H1 (cell line): ENCODE data around the gene DOCK10. TPM values are rescaled to one million over a fixed set of nuclear protein-coding genes. Genes with fewer than 3 reads are reported as not detected.

Experiments
- CTCF ChIA-PET: fragments of 300-600 bp; sonication (Branson Sonifier 250); formaldehyde crosslinking; loops from one replicate; lab custom pipeline; 2021; ENCODE audit not compliant: partially characterized antibody; lab: Charles Lee
- POLR2A ChIA-PET: fragments of 300-600 bp; sonication (Branson Sonifier 250); formaldehyde crosslinking; loops from one replicate; lab custom pipeline; 2021; ENCODE audit warnings: inconsistent platforms; ENCODE audit not compliant: partially characterized antibody; lab: Charles Lee
- DNase-seq, 2 experiments: peaks; one replicate each; pipeline versions ENCODE4 v3.0.0 to v3.0.0-alpha.2; 2010 to 2022; ENCODE audit warnings: low spot score in 2 of 2, low read depth in 1 of 2, mixed read lengths in 1 of 2
- FAIRE-seq: peaks from 2 replicates; lab custom pipeline; 2011; peaks lifted over from hg19 to GRCh38; lab: Jason Lieb, UNC
- H2AFZ ChIP-seq: 2 replicates; pipeline ENCODE4 v1.8.1; 2012; ENCODE audit warnings: low read length, inconsistent platforms
- H2AK5ac ChIP-seq: 2 replicates; pipeline ENCODE4 v1.6.1; 2013; ENCODE audit warnings: low read depth, low read length
- H2BK120ac ChIP-seq: replicated peaks from 2 replicates; pipeline ENCODE3; 2013; ENCODE audit warnings: low read depth, low read length, inconsistent platforms
- H2BK12ac ChIP-seq: 2 replicates; pipeline ENCODE4 v1.6.1; 2013; ENCODE audit warnings: low read depth, low read length
- H2BK15ac ChIP-seq: 2 replicates; pipeline ENCODE4 v1.6.1; 2013; ENCODE audit warnings: low read length
- H2BK20ac ChIP-seq: 2 replicates; pipeline ENCODE4 v1.6.1; 2013; ENCODE audit warnings: low read length
- H2BK5ac ChIP-seq: 2 replicates; pipeline ENCODE4 v1.6.1; 2013; ENCODE audit warnings: low read depth, low read length
- H3K14ac ChIP-seq: 2 replicates; pipeline ENCODE4 v1.6.1; 2013; ENCODE audit warnings: inconsistent platforms; ENCODE audit not compliant: insufficient read length
- H3K18ac ChIP-seq: 2 replicates; pipeline ENCODE4 v1.6.1; 2013; ENCODE audit warnings: low read length; ENCODE audit errors: extremely low read depth
- H3K23ac ChIP-seq: 2 replicates; pipeline ENCODE4 v1.6.1; 2013; ENCODE audit warnings: inconsistent platforms; ENCODE audit not compliant: insufficient read length
- H3K23me2 ChIP-seq: 2 replicates; pipeline ENCODE4 v1.6.1; 2013; ENCODE audit warnings: low read depth, low read length
- H3K27ac ChIP-seq: 2 replicates; pipeline ENCODE4 v1.6.1; 2011; ENCODE audit warnings: low read depth, low read length, inconsistent platforms
- H3K27me3 ChIP-seq, 4 experiments: replicated peaks in 1 of 4; 1 replicate in 1 of 4; 2 replicates in 3 of 4; pipeline versions ENCODE4 v1.6.1 to v1.8.1; 2011 to 2013; ENCODE audit warnings: low read length in 3 of 4, mild to moderate bottlenecking in 3 of 4, inconsistent platforms in 2 of 4, mixed read lengths in 2 of 4, moderate library complexity in 1 of 4; ENCODE audit not compliant: control insufficient read depth in 3 of 4, insufficient read depth in 3 of 4; ENCODE audit errors: extremely low read depth in 1 of 4
- H3K36me3 ChIP-seq, 4 experiments: 2 replicates each; pipeline versions ENCODE4 v1.6.1 to v1.8.1; 2011 to 2013; ENCODE audit warnings: mild to moderate bottlenecking in 4 of 4, low read length in 3 of 4, moderate library complexity in 2 of 4, control low read depth in 1 of 4, inconsistent platforms in 1 of 4; ENCODE audit not compliant: insufficient read depth in 4 of 4, control insufficient read depth in 2 of 4
- H3K4ac ChIP-seq: replicated peaks from 2 replicates; pipeline ENCODE3; 2013; ENCODE audit warnings: low read length, low read depth, mixed read lengths, inconsistent platforms; ENCODE audit not compliant: insufficient read length
- H3K4me1 ChIP-seq, 4 experiments: replicated peaks in 1 of 4; 1 replicate in 1 of 4; 2 replicates in 3 of 4; pipeline versions ENCODE4 v1.6.1 to v1.8.1; 2011 to 2013; ENCODE audit warnings: low read length in 3 of 4, inconsistent platforms in 2 of 4, mixed read lengths in 1 of 4; ENCODE audit not compliant: insufficient read depth in 4 of 4, control insufficient read depth in 3 of 4
- H3K4me2 ChIP-seq, 2 experiments: 2 replicates each; pipeline versions ENCODE4 v1.6.1 to v1.8.1; 2011 to 2013; ENCODE audit warnings: low read depth in 2 of 2, low read length in 2 of 2, control low read depth in 1 of 2, inconsistent platforms in 1 of 2, mild to moderate bottlenecking in 1 of 2; ENCODE audit not compliant: insufficient read depth in 1 of 2
- H3K4me3 ChIP-seq, 4 experiments: fragments of 200-600, 300-600 bp in 1 of 4; sonication (generic), shearing (Covaris generic), sonication (Bioruptor Twin) in 1 of 4; 2 replicates each; pipeline versions ENCODE4 v1.5.1 to v1.8.1; 2011 to 2016; ENCODE audit warnings: low read length in 4 of 4, low read depth in 3 of 4, control low read depth in 2 of 4, inconsistent platforms in 2 of 4, mild to moderate bottlenecking in 2 of 4, mixed read lengths in 1 of 4, moderate library complexity in 1 of 4; ENCODE audit not compliant: insufficient read depth in 2 of 4; ENCODE audit errors: extremely low read depth in 1 of 4
- H3K56ac ChIP-seq: replicated peaks from 2 replicates; pipeline ENCODE3; 2013; ENCODE audit warnings: low read depth, mild to moderate bottlenecking, mixed read lengths, low read length, inconsistent platforms; ENCODE audit not compliant: insufficient read length
- H3K79me1 ChIP-seq: 2 replicates; pipeline ENCODE4 v1.6.1; 2013; ENCODE audit warnings: low read depth, low read length, control low read depth
- H3K79me2 ChIP-seq, 2 experiments: 2 replicates each; pipeline versions ENCODE4 v1.6.1 to v1.8.1; 2012 to 2013; ENCODE audit warnings: low read length in 2 of 2, mild to moderate bottlenecking in 2 of 2, inconsistent platforms in 1 of 2; ENCODE audit not compliant: insufficient read depth in 2 of 2, control insufficient read depth in 1 of 2
- H3K9ac ChIP-seq, 4 experiments: replicated peaks in 1 of 4; 1 replicate in 1 of 4; 2 replicates in 3 of 4; pipeline versions ENCODE4 v1.6.1 to v1.8.1; 2011 to 2013; ENCODE audit warnings: low read depth in 3 of 4, low read length in 3 of 4, control low read depth in 2 of 4, mild to moderate bottlenecking in 2 of 4, moderate library complexity in 2 of 4, inconsistent platforms in 1 of 4; ENCODE audit errors: extremely low read depth in 1 of 4
- H3K9me3 ChIP-seq, 2 experiments: 2 replicates each; pipeline versions ENCODE4 v1.6.1 to v1.8.1; 2012 to 2013; ENCODE audit warnings: mild to moderate bottlenecking in 2 of 2, moderate library complexity in 2 of 2, control low read depth in 1 of 2, inconsistent platforms in 1 of 2, low read depth in 1 of 2, low read length in 1 of 2, mixed read lengths in 1 of 2; ENCODE audit not compliant: insufficient read depth in 2 of 2
- H4K20me1 ChIP-seq, 2 experiments: replicated peaks in 1 of 2; 2 replicates each; pipeline versions ENCODE3 to v1.8.1; 2011 to 2013; ENCODE audit warnings: inconsistent platforms in 2 of 2, low read length in 2 of 2, mild to moderate bottlenecking in 1 of 2; ENCODE audit not compliant: insufficient read depth in 2 of 2, control insufficient read depth in 1 of 2
- H4K5ac ChIP-seq: 2 replicates; pipeline ENCODE4 v1.6.1; 2013; ENCODE audit warnings: low read length, low read depth, mixed read lengths, inconsistent platforms; ENCODE audit not compliant: insufficient read length
- H4K8ac ChIP-seq: 2 replicates; pipeline ENCODE4 v1.8.0; 2013; ENCODE audit warnings: mild to moderate bottlenecking, moderate library complexity, low read length, inconsistent platforms; ENCODE audit not compliant: insufficient read depth; ENCODE audit errors: extremely low read depth
- H4K91ac ChIP-seq: replicated peaks from 2 replicates; pipeline ENCODE3; 2013; ENCODE audit warnings: low read length, mixed read lengths, inconsistent platforms; ENCODE audit not compliant: insufficient read length
- RAD21 ChIP-seq, 2 experiments: IDR thresholded peaks in 1 of 2; conservative IDR thresholded peaks in 1 of 2; 2 replicates each; pipeline ENCODE4 v1.6.1; 2011; ENCODE audit warnings: low read depth in 2 of 2, low read length in 2 of 2, improper control_type of control experiment in 1 of 2, inconsistent platforms in 1 of 2, mild to moderate bottlenecking in 1 of 2, moderate library complexity in 1 of 2
- YY1 ChIP-seq: IDR thresholded peaks from 2 replicates; pipeline ENCODE4 v1.6.1; 2011; ENCODE audit warnings: low read depth, mild to moderate bottlenecking, low read length
- WGBS, 2 experiments: shearing (Covaris generic) in 1 of 2; methylation state at CpG; one replicate each; pipeline versions ENCODE4 v1.1.6 to v1.1.7; 2013 to 2015; ENCODE audit warnings: low lambda C conversion rate in 2 of 2, mixed read lengths in 2 of 2, inconsistent platforms in 1 of 2, low coverage in 1 of 2, missing lambda C conversion rate in 1 of 2; ENCODE audit not compliant: insufficient replicate concordance in 2 of 2, insufficient coverage in 1 of 2, insufficient read length in 1 of 2; ENCODE audit errors: extremely low coverage in 1 of 2, missing lambda C conversion rate in 1 of 2; 5-methylcytosine and 5-hydroxymethylcytosine counted together
- polyA plus RNA-seq, 7 experiments: library from polyadenylated mRNA; depleted of rRNA in 3 of 7; stranded (reverse) in 5 of 7; unstranded in 2 of 7; fragments of >200 nt in 5 of 7; fragments of 200-250 nt in 2 of 7; gene quantifications; 1 replicate in 5 of 7; 2 replicates in 1 of 7; 4 replicates in 1 of 7; pipeline versions ENCODE4 v1.2.1 to v1.2.3, GENCODE V29; 2011 to 2013; ENCODE audit warnings: missing spikeins in 2 of 7, mixed read lengths in 2 of 7
- total RNA-seq: library from RNA; stranded (reverse); fragmentation: NEBNext Ultra II Directional; extraction: Animal tissue kit (Norgen Biotek cat#: 25700); gene quantifications from 2 replicates; pipeline ENCODE4 v1.2.1, GENCODE V29; 2021
- TF ChIP-seq, protein P1 (sequence below), 3 experiments: IDR thresholded peaks; 1 replicate in 2 of 3; 2 replicates in 1 of 3; pipeline versions ENCODE4 v1.5.1 to v1.6.1; 2011; ENCODE audit warnings: low read length in 3 of 3, mild to moderate bottlenecking in 3 of 3, inconsistent platforms in 2 of 3, low read depth in 1 of 3, moderate library complexity in 1 of 3; ENCODE audit not compliant: insufficient read depth in 1 of 3; ENCODE audit errors: control extremely low read depth in 1 of 3

DOCK10 gene
- total and polyA plus RNA-seq, 2 of the 8 experiments (the other 6 are each of a cell fraction or from before 2014, with no cell fraction given) = 0.33 to 1.6 TPM

DNA sequence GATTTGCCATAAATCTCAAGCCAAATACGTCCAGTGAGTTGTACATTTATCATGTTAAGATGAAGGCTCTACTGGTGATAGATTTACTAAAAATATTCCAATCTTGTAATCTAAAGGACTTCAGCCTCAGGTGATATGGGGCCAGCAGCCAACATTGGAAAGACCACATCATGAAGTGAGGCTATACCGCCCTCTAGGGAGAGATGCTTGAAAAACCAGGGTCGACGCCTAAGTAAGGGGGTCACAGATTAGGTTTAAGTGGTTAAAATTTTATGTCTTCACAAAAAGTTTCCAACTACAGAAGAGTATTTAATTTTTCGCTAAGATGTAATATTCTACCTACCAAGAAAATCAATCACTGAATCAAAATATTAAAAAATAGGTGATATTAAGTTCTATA, 33.3 kb downstream of the DOCK10 start:
- Histone ChIP-seq H3K4me1 (peaks cover 0 to 3% (median 0%) of the 10 kb centered on the region in 4 experiments; a peak in 3 of 7 replicates), H3K9ac (no peak overlapping the region), H4K8ac (no peak overlapping the region), H2AFZ (no peak overlapping the region; the same call in 1 of the 2 replicates), H2BK12ac (no peak overlapping the region), H3K27ac (no peak overlapping the region), H2BK120ac (no peak overlapping the region), H3K23me2 (no peaks in the 10 kb centered on the region), H3K27me3 (no peaks in the 10 kb centered on the region), H2AK5ac (no peak overlapping the region), H2BK5ac (no peak overlapping the region), H3K23ac (no peak overlapping the region), H2BK20ac (no peak overlapping the region), H3K4me2 (no peak overlapping the region), H3K14ac (no peak overlapping the region), H3K4ac (no peak overlapping the region), H3K79me2 (no peaks in the 10 kb centered on the region)
- POLR2A ChIA-PET = no interaction called here
- peak; percentile 91 for FAIRE-seq
- WGBS, 2 experiments = 30% methylated on average over 5 of the region's 5 CpGs; no CpG with 5 or more reads in 1 of the 2 experiments
- DNase-seq = peak in 1 of 2 experiments; percentile 54
- TF ChIP-seq, protein P1, sequence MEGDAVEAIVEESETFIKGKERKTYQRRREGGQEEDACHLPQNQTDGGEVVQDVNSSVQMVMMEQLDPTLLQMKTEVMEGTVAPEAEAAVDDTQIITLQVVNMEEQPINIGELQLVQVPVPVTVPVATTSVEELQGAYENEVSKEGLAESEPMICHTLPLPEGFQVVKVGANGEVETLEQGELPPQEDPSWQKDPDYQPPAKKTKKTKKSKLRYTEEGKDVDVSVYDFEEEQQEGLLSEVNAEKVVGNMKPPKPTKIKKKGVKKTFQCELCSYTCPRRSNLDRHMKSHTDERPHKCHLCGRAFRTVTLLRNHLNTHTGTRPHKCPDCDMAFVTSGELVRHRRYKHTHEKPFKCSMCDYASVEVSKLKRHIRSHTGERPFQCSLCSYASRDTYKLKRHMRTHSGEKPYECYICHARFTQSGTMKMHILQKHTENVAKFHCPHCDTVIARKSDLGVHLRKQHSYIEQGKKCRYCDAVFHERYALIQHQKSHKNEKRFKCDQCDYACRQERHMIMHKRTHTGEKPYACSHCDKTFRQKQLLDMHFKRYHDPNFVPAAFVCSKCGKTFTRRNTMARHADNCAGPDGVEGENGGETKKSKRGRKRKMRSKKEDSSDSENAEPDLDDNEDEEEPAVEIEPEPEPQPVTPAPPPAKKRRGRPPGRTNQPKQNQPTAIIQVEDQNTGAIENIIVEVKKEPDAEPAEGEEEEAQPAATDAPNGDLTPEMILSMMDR (IDR thresholded peaks at IDR 0.05; ENCODE audit: control extremely low read depth in 1 of 3, insufficient read depth in 1 of 3, low read depth in 1 of 3, low read length in 3 of 3) = peak; percentile 36 to 70 (median 68)
- TF ChIP-seq YY1 (no peak), RAD21 (IDR thresholded peaks at IDR 0.05 in 1 of 2, conservative IDR thresholded peaks at IDR 0.05 in 1 of 2; ENCODE audit: low read depth in 2 of 2, low read length in 2 of 2) (peak; percentile 80 to 85)
- TF ChIP-seq, all 59 proteins: peak for 2
- Histone ChIP-seq H3K79me1 (no peaks in the 10 kb centered on the region), H3K9me3 (no peaks in the 10 kb centered on the region), H3K56ac (no peak overlapping the region), H2BK15ac (no peak overlapping the region), H3K4me3 (no peak overlapping the region), H4K91ac (no peak overlapping the region), H3K36me3 (no peaks in the 10 kb centered on the region), H4K5ac (no peak overlapping the region), H4K20me1 (no peaks in the 10 kb centered on the region), H3K18ac (no peak overlapping the region)
- CTCF ChIA-PET = interaction anchor here (0.6 to 3.4 kb wide), 30 partner anchors 9 to 1833 kb away, joined by 3 to 15 read pairs (median 4); partner anchors contain the start of gene DOCK10
